GM23338 (cell line): Measurements from ENCODE around the gene CHST4.

Source experiments
- JUNB ChIP-seq: IDR thresholded peaks from one replicate; pipeline ENCODE4 v1.6.1; 2016; ENCODE audit warnings: antibody characterized with exemption; ENCODE audit not compliant: unreplicated experiment
- TF ChIP-seq, protein P1 (sequence below), 2 experiments: fragments of 200-600 bp in 1 of 2; sonication (generic) in 1 of 2; conservative IDR thresholded peaks; 2 replicates each; pipeline versions ENCODE4 v1.5.1 to v1.6.1; 2016 to 2017; ENCODE audit warnings: antibody characterized with exemption in 2 of 2, low read depth in 2 of 2, mild to moderate bottlenecking in 2 of 2, moderate library complexity in 1 of 2

DNA sequence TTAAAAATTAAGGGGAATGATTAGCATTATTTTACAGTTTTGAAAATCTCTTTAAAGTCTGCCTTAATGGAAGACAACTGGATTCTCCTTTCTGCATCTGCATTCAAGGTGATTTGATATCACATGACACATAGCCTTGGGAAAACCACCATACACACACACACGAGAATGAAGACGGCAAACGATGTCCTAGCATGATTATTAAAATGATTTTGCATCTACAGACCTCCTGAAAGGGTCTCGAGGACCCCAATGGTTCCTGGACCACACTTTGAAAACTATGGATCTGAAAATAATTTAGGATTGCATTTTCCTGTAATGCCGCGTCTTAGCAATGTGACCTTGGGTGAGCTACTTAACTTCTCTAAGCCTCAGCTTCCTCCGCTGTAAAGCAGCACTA is 11.8 kb upstream of the CHST4 start:
- TF ChIP-seq, protein P1, sequence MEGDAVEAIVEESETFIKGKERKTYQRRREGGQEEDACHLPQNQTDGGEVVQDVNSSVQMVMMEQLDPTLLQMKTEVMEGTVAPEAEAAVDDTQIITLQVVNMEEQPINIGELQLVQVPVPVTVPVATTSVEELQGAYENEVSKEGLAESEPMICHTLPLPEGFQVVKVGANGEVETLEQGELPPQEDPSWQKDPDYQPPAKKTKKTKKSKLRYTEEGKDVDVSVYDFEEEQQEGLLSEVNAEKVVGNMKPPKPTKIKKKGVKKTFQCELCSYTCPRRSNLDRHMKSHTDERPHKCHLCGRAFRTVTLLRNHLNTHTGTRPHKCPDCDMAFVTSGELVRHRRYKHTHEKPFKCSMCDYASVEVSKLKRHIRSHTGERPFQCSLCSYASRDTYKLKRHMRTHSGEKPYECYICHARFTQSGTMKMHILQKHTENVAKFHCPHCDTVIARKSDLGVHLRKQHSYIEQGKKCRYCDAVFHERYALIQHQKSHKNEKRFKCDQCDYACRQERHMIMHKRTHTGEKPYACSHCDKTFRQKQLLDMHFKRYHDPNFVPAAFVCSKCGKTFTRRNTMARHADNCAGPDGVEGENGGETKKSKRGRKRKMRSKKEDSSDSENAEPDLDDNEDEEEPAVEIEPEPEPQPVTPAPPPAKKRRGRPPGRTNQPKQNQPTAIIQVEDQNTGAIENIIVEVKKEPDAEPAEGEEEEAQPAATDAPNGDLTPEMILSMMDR (conservative IDR thresholded peaks at IDR 0.05; ENCODE audit: low read depth in 2 of 2): no peak
- no peak for TF ChIP-seq JUNB
